GM21360 (cell line): ENCODE measurements around the gene INAFM2.

Source experiments
- ATAC-seq: cut with Tn5 transposase; IDR thresholded peaks from one replicate; pipeline ENCODE4 v1.9.1; 2021; ENCODE audit warnings: mild to moderate bottlenecking, moderate library complexity; ENCODE audit not compliant: unreplicated experiment

INAFM2 gene

DNA sequence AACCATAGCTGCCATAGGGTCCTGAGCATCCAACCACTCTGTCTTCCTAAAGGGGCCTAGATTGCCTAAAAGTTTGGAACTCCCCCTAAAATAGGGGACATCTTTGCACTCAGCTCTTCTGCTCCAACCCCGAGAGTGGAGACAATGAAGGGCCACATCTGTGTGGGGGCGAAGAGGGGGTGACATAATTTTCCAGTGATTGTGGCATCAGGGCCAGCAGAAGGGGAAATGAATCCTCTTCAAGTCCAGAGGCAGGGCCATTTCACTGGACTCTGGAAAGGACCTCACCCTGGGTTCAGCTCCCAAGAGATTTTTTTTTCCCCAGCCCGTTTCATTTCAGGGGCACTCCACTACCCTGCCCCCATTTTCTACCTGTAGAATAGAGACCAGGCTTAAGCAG is 36.0 kb upstream of the INAFM2 start:
- ATAC-seq = no peak

- no peak for ATAC-seq
These were observed 35.5 kb upstream of the INAFM2 start for GRCh38 chr15:40287968-40288367.

DNA sequence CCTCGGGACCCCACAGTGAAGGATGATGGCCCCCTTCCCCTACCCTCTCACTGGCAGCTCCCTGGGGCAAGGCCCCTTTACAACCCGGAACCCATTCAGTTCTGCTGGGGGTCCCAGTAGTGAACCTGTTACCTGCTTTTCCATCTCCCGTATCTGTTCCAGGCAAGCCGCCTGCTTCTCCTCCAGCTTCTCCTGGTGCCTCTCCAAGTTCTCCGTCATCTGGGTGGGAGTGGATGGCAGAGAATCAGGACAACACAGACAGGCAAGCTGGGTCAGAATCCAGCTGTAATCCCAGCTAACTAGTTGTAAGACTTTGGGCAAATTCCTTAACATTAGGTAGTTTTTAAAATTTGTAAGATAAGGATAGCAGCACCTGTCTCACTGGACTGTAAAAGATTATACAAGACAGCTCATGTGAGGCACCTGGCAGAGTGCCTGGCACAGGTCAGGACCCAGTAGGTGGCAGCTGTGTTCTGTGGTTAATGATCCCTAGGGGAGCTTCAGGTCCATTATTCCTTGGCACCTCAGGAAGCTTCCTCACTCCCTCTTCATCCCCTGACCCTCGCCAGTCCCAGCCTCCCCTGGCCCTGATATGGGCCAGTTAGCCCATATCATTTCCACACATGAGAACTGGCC is 34.2 kb upstream of the INAFM2 start:
- ATAC-seq = no peak

- no peak for ATAC-seq
These were observed 33.0 kb upstream of the INAFM2 start for GRCh38 chr15:40290545-40290917.

DNA sequence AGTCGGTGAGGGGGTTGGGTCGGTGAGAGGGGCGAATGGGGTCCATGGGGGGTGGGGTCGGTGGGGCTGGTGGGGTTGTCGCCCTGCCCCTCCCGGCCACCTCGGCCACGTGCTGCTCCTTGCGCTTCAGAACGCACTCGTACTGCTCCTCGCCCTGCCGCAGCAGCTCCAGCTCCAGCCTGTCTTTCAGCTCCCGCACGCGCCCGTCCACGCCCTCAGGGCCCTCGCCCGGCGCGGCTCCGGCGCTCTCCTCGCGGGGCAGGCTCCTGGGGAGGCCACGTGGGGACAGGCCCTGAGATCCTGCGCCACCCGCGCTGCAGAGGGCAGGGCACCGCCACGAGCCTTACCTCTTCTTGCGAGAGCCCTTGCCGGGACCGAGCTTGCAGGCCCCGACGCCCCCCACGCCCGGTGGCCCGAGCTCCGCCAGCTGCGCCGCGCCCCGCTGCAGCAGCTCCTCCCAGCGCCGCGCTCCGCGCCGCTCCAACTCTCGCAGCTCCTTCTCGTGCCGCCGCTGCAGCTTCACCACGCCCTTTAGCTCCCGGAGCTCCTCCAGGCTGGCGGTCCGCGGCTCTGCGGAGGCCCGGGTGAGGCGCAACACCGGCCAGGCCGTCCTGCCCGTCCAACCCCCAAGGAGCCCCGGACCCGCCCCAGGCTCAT is 32.4 kb upstream of the INAFM2 start:
- ATAC-seq = no peak

DNA sequence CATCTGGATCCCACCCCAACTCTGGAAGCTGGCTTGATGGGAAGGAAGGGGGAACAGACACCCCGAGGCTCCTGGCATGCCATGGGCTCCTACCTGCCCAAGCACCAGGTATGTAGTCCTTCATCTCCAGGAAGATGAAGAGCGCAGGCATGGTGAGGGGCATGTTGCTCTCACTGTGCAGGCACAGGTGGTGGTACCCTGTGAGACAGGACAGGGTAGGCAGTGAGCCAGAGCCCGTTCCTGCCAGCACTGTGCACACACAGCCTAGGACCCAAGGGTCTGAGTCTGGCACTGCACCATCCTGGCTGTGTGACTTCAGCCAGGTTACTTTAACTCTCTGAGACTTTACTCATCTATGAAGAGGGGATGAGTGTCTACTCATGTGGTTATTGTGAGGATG is 31.2 kb upstream of the INAFM2 start:
- no peak for ATAC-seq

DNA sequence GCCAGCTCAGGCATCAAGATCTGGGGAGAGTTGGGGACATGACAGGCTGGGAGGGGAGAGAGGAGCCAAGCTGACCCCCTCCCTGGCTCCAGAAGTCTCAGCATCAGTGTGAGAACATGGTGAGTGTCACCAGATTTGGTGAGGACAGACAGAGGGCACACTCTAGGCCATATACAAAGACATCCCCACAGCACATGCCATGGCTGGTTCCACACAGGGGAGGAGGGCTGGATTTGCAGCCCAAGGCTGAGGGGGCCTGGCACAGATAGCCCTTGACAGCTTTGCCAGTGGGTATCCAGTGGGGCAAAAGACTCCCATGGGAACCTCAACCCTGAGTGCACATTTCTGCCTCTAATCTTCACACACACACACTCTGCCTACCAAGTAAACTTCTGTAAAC is 30.5 kb upstream of the INAFM2 start:
- no peak for ATAC-seq

DNA sequence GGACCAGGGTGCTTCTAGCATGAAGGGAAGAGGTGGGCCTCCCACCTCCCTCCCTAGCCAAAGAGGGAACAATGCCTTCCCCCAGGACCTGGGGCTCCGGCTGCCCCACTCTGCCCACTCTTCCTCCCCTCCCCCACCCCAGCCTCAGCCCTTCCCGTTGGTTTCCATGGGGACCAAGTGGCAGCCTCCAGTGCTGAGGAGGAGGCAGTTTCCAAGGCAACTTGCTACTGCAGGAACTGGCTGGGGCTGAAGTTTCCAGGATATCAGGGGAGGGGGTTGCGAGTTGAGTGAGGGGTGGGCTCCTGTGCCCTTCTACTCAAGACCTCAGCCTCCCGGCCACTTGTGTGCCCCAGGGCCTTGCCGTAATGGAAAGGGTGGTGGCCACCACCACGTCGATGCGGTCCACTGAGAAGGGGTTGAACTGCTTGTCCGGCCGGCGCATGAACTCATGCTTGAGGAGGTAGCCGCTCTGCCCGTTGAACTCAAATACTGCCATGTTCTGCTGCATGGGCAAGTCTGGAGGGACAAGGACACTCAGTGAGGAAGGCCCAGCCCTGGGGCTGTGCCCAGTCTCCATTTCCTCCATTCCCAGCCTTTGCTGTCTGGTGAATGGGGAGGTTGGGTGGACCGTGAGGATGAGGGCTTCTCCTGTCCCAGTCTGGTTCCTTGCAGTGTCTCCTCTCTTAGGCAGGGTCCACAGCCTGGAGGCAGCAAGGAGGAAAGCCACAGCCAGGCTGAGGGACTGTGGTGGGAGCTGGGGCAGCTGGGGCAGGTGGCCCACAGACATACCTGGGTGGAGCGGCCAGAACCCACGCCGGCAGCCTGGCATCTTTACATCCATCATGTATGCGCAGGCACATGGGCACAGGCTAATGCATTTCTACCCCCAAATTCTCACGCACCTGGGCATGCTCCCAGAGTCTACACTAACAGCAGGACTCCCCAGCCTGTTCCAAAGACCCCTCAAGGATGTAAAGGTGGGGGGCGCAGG is 29.3 kb upstream of the INAFM2 start:
- ATAC-seq = no peak

GRCh38 chr15:40295297-40295696 is 28.2 kb upstream of the INAFM2 start:
- no peak for ATAC-seq

- no peak for ATAC-seq
These were observed 27.5 kb upstream of the INAFM2 start for GRCh38 chr15:40295877-40296560.

- no peak for ATAC-seq
These were observed 26.8 kb upstream of the INAFM2 start for GRCh38 chr15:40296561-40297230.

- no peak for ATAC-seq
These were observed 26.1 kb upstream of the INAFM2 start for GRCh38 chr15:40297356-40297755.

DNA sequence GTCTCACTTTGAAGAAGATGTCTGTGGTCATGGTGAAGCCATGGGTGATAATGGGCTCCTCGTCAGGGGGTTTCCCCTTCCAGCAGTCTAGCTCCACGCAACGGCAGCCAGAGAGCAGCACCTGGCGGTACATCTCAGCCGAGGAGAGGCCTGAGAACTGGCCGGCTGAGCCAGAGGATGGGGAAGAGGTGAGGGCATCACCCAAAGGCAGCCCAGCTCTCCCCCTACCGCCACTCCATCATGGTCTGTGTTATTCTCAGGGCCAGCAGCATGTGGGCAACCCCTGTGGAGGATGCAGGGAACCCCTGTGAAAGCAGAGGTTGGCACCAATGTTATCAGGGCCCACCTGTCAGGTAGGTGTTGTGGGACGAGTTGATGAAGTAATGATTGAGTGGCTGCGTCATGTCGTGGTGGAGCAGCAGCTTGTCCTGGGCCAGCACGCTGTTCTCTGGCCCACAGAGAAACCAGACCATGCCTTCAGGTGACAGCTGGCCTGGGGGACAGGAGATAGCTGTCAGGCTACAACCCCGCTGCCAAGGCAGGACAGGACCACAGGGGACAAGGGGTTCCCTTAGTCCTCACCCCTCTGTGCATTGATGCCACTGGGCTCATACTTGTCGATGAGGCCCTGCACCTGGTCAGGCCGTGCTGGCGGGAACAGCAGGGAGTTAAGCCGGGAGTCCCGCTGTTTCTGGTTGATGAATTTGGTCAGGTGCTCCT is 25.1 kb upstream of the INAFM2 start:
- no peak for ATAC-seq

DNA sequence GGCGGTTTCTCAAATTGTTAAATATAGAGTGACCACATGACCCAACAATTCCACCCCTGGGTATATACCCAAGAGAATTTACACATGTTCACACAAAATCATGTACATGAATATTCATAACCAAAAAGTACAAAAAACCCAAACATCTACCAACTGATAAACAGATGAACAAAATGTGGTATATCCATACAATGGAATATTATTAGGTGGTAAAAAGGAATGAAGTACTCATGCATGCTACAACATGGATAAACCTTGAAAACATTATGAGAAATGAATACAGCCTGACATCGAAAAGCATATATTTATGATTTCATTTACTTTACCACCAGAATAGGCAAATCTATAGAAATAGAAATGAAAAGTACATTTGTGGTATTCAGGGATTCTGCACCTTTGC is 23.1 kb upstream of the INAFM2 start:
- ATAC-seq = no peak

GRCh38 chr15:40300771-40301170 is 22.7 kb upstream of the INAFM2 start:
- ATAC-seq = no peak

GRCh38 chr15:40301467-40302179 is 21.9 kb upstream of the INAFM2 start:
- no peak for ATAC-seq

GRCh38 chr15:40302288-40302886 is 21.1 kb upstream of the INAFM2 start:
- ATAC-seq = no peak

DNA sequence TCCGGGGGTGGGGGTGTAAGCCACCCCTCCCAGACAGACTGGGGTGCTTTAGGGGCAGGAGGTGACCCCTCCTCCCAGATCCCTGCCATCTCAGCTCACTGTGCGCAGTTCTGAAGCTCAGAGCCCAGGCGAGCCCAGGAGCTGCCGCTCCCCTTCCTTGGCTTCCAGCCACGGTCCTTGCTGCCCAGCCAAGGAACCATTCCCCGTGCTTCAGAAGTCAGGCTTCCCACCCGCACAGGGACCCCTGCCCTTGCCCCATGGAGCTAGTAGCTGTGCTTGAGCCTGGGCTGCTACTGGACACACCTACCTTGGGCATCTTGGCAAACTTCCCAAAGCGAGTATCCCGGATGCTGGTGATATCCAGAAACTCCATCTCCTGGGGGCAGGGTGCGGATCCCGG is 20.5 kb upstream of the INAFM2 start:
- no peak for ATAC-seq

DNA sequence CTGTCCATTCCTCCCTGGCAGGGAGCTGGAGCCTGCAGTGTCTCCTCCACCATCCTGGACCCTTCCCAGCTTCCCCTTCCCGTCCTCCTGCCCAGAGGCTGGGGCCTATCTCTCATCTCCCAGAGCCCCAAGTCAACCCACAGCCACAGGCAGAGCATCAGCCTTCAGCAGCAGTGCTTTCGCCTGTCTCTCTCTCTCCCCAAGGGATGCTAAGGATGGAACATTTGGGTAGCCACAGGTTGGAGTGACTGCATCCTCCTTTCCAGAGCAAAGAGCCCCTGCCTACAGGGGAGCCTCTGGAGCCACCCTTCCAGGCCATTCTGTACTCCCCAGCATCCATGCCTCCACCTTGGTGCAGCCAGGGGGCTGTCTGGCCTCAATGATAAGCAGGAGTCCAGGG is 19.9 kb upstream of the INAFM2 start:
- no peak for ATAC-seq
